WTC11 (cell line): Measurements from ENCODE around the gene SDHB. TPM values are rescaled to one million over a fixed set of nuclear protein-coding genes. Genes with fewer than 3 reads are reported as not detected.

Experiments
- ATAC-seq: fragments of 200-7000 bp; cut with Tn5 transposase; 2 replicates; pipeline ENCODE4 v1.10.0; 2021; ENCODE audit warnings: mild to moderate bottlenecking, moderate library complexity
- CTCF ChIA-PET: fragments of 300-600 bp; sonication (Branson Sonifier 250); formaldehyde crosslinking; loops from one replicate; lab custom pipeline; 2021; ENCODE audit warnings: antibody characterized with exemption; lab: Charles Lee
- POLR2A ChIA-PET: fragments of 350-600 bp; sonication (Branson Sonifier 250); formaldehyde crosslinking; loops from one replicate; lab custom pipeline; 2021; ENCODE audit warnings: antibody characterized with exemption; lab: Charles Lee
- DNase-seq: peaks from one replicate; pipeline ENCODE4 v3.0.0; 2021; ENCODE audit warnings: low spot score
- H3K27ac Mint-ChIP-seq: 2 replicates; pipeline ENCODE4 v1.8.0; 2021; ENCODE audit warnings: mixed read lengths
- H3K27me3 Mint-ChIP-seq: 2 replicates; pipeline ENCODE4 v1.8.0; 2021; ENCODE audit warnings: low read depth, mild to moderate bottlenecking, moderate library complexity, mixed read lengths
- H3K36me3 Mint-ChIP-seq: 2 replicates; pipeline ENCODE4 v1.8.0; 2021; ENCODE audit warnings: mixed read lengths
- H3K4me1 Mint-ChIP-seq: 2 replicates; pipeline ENCODE4 v1.8.0; 2022; ENCODE audit warnings: mixed read lengths
- H3K4me3 Mint-ChIP-seq: 2 replicates; pipeline ENCODE4 v1.8.0; 2021; ENCODE audit warnings: mild to moderate bottlenecking, moderate library complexity, mixed read lengths
- H3K9me3 Mint-ChIP-seq: 2 replicates; pipeline ENCODE4 v1.8.0; 2021; ENCODE audit warnings: mixed read lengths
- ATF1 ChIP-seq: sonication (generic); formaldehyde crosslinking; IDR thresholded peaks from 2 replicates; pipeline ENCODE4 v1.8.1; 2023; ENCODE audit warnings: mild to moderate bottlenecking, moderate library complexity, missing genetic modification reagents
- GRHL2 ChIP-seq: fragments of 250-450 bp; sonication (Bioruptor Pico); IDR thresholded peaks from 2 replicates; pipeline ENCODE4 v1.8.0; 2022; ENCODE audit warnings: mild to moderate bottlenecking, moderate library complexity; ENCODE audit not compliant: insufficient replicate concordance, severe bottlenecking
- IRF2 ChIP-seq: sonication (generic); formaldehyde crosslinking; IDR thresholded peaks from 2 replicates; pipeline ENCODE4 v1.8.0; 2022; ENCODE audit warnings: low read depth, missing genetic modification reagents, borderline replicate concordance
- KAT7 ChIP-seq: sonication (generic); formaldehyde crosslinking; IDR thresholded peaks from 2 replicates; pipeline ENCODE4 v1.8.1; 2023; ENCODE audit warnings: missing genetic modification reagents, mild to moderate bottlenecking, borderline replicate concordance
- MXD4 ChIP-seq: fragments of 250-450 bp; sonication (Bioruptor Pico); IDR thresholded peaks from 2 replicates; pipeline ENCODE4 v1.8.0; 2021; ENCODE audit warnings: mild to moderate bottlenecking, moderate library complexity, borderline replicate concordance
- NR3C1 ChIP-seq: sonication (generic); formaldehyde crosslinking; conservative IDR thresholded peaks from 2 replicates; pipeline ENCODE4 v1.8.1; 2023; ENCODE audit warnings: low read depth, mild to moderate bottlenecking, missing genetic modification reagents
- OVOL2 ChIP-seq: fragments of 250-450 bp; sonication (Bioruptor Pico); IDR thresholded peaks from 2 replicates; pipeline ENCODE4 v1.9.0; 2021; ENCODE audit warnings: mild to moderate bottlenecking, borderline replicate concordance
- SMAD4 ChIP-seq: sonication (generic); formaldehyde crosslinking; IDR thresholded peaks from 2 replicates; pipeline ENCODE4 v1.8.0; 2022; ENCODE audit warnings: mild to moderate bottlenecking, missing genetic modification reagents
- TP53 ChIP-seq: sonication (generic); formaldehyde crosslinking; IDR thresholded peaks from 2 replicates; pipeline ENCODE4 v1.8.1; 2023; ENCODE audit warnings: mild to moderate bottlenecking, missing genetic modification reagents
- total RNA-seq: library from RNA; stranded (reverse); gene quantifications from 3 replicates; pipeline ENCODE4 v1.2.3, GENCODE V29; 2021
- TF ChIP-seq, protein P1 (sequence below): fragments of 250-450 bp; sonication (Bioruptor Pico); IDR thresholded peaks from 2 replicates; pipeline ENCODE4 v1.9.0; 2021; ENCODE audit warnings: mild to moderate bottlenecking
- TF ChIP-seq, protein P2 (sequence below): sonication (generic); formaldehyde crosslinking; IDR thresholded peaks from 2 replicates; pipeline ENCODE4 v1.8.0; 2022; ENCODE audit warnings: mild to moderate bottlenecking, missing genetic modification reagents
- TF ChIP-seq, protein P3 (sequence below): sonication (generic); formaldehyde crosslinking; IDR thresholded peaks from 2 replicates; pipeline ENCODE4 v1.8.1; 2023; ENCODE audit warnings: mild to moderate bottlenecking, missing genetic modification reagents
- TF ChIP-seq, protein P4 (sequence below): sonication (generic); formaldehyde crosslinking; IDR thresholded peaks from 2 replicates; pipeline ENCODE4 v1.8.1; 2022; ENCODE audit warnings: missing genetic modification reagents, borderline replicate concordance
- TF ChIP-seq, protein P5 (sequence below): sonication (generic); formaldehyde crosslinking; IDR thresholded peaks from 2 replicates; pipeline ENCODE4 v1.8.1; 2023; ENCODE audit warnings: mild to moderate bottlenecking, missing genetic modification reagents
- TF ChIP-seq, protein P6 (sequence below): sonication (generic); formaldehyde crosslinking; IDR thresholded peaks from 2 replicates; pipeline ENCODE4 v1.8.0; 2022; ENCODE audit warnings: missing genetic modification reagents

Gene SDHB
- total RNA-seq, 1 experiment from 2014 or later: 89.5 TPM

DNA sequence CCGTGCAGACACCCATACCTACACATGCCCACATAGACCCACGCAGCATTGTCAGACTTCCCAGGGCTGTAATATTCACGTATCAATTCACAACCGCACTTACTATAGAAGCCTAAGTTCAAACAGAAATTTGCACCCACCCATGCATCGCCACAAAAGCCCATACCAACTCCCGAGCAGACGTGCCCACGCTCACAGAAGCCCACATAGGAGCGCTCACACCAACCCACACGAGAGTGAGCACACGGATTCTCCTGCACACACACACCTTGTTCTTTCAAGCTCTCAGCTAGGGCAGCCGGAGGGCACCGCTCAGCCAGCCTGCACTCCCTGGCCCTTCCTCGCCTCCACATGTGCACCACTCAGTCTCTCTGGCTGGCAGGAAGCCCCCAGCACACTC is 78.0 kb downstream of the SDHB start:
- Mint-ChIP-seq H3K4me3 (no peak overlapping the region), H3K27me3 (no peaks in the 10 kb centered on the region), H3K4me1 (peaks cover 38% of the 10 kb centered on the region), H3K27ac (peak overlapping the region; percentile 75), H3K36me3 (peaks cover 6% of the 10 kb centered on the region; the same call in 1 of the 2 replicates), H3K9me3 (no peaks in the 10 kb centered on the region)
- DNase-seq: no peak
- ChIA-PET POLR2A (no interaction called here), CTCF (interaction anchor here (0.9 to 2.4 kb wide), 2 partner anchors 11 to 15 kb away, joined by 3 to 20 read pairs; no protein-coding TSS in a partner anchor)
- no peak for ATAC-seq
- TF ChIP-seq, protein P1, sequence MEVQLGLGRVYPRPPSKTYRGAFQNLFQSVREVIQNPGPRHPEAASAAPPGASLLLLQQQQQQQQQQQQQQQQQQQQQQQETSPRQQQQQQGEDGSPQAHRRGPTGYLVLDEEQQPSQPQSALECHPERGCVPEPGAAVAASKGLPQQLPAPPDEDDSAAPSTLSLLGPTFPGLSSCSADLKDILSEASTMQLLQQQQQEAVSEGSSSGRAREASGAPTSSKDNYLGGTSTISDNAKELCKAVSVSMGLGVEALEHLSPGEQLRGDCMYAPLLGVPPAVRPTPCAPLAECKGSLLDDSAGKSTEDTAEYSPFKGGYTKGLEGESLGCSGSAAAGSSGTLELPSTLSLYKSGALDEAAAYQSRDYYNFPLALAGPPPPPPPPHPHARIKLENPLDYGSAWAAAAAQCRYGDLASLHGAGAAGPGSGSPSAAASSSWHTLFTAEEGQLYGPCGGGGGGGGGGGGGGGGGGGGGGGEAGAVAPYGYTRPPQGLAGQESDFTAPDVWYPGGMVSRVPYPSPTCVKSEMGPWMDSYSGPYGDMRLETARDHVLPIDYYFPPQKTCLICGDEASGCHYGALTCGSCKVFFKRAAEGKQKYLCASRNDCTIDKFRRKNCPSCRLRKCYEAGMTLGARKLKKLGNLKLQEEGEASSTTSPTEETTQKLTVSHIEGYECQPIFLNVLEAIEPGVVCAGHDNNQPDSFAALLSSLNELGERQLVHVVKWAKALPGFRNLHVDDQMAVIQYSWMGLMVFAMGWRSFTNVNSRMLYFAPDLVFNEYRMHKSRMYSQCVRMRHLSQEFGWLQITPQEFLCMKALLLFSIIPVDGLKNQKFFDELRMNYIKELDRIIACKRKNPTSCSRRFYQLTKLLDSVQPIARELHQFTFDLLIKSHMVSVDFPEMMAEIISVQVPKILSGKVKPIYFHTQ (CRISPR knock-in tag): no peak
- TF ChIP-seq TP53 (CRISPR knock-in tag): no peak
- TF ChIP-seq, protein P2, sequence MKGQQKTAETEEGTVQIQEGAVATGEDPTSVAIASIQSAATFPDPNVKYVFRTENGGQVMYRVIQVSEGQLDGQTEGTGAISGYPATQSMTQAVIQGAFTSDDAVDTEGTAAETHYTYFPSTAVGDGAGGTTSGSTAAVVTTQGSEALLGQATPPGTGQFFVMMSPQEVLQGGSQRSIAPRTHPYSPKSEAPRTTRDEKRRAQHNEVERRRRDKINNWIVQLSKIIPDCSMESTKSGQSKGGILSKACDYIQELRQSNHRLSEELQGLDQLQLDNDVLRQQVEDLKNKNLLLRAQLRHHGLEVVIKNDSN: no peak
- no peak for TF ChIP-seq IRF2
- TF ChIP-seq, protein P3, sequence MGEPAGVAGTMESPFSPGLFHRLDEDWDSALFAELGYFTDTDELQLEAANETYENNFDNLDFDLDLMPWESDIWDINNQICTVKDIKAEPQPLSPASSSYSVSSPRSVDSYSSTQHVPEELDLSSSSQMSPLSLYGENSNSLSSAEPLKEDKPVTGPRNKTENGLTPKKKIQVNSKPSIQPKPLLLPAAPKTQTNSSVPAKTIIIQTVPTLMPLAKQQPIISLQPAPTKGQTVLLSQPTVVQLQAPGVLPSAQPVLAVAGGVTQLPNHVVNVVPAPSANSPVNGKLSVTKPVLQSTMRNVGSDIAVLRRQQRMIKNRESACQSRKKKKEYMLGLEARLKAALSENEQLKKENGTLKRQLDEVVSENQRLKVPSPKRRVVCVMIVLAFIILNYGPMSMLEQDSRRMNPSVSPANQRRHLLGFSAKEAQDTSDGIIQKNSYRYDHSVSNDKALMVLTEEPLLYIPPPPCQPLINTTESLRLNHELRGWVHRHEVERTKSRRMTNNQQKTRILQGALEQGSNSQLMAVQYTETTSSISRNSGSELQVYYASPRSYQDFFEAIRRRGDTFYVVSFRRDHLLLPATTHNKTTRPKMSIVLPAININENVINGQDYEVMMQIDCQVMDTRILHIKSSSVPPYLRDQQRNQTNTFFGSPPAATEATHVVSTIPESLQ (CRISPR knock-in tag): no peak
- TF ChIP-seq, protein P4, sequence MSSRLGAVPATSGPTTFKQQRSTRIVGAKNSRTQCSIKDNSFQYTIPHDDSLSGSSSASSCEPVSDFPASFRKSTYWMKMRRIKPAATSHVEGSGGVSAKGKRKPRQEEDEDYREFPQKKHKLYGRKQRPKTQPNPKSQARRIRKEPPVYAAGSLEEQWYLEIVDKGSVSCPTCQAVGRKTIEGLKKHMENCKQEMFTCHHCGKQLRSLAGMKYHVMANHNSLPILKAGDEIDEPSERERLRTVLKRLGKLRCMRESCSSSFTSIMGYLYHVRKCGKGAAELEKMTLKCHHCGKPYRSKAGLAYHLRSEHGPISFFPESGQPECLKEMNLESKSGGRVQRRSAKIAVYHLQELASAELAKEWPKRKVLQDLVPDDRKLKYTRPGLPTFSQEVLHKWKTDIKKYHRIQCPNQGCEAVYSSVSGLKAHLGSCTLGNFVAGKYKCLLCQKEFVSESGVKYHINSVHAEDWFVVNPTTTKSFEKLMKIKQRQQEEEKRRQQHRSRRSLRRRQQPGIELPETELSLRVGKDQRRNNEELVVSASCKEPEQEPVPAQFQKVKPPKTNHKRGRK (CRISPR knock-in tag): no peak
- TF ChIP-seq KAT7 (CRISPR knock-in tag): no peak
- TF ChIP-seq, protein P5, sequence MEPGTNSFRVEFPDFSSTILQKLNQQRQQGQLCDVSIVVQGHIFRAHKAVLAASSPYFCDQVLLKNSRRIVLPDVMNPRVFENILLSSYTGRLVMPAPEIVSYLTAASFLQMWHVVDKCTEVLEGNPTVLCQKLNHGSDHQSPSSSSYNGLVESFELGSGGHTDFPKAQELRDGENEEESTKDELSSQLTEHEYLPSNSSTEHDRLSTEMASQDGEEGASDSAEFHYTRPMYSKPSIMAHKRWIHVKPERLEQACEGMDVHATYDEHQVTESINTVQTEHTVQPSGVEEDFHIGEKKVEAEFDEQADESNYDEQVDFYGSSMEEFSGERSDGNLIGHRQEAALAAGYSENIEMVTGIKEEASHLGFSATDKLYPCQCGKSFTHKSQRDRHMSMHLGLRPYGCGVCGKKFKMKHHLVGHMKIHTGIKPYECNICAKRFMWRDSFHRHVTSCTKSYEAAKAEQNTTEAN: no peak
- no peak for TF ChIP-seq ATF1 (CRISPR knock-in tag)
- no peak for TF ChIP-seq MXD4 (CRISPR knock-in tag)
- no peak for TF ChIP-seq SMAD4
- no peak for TF ChIP-seq OVOL2
- no peak for TF ChIP-seq GRHL2 (CRISPR knock-in tag)
- TF ChIP-seq, protein P6, sequence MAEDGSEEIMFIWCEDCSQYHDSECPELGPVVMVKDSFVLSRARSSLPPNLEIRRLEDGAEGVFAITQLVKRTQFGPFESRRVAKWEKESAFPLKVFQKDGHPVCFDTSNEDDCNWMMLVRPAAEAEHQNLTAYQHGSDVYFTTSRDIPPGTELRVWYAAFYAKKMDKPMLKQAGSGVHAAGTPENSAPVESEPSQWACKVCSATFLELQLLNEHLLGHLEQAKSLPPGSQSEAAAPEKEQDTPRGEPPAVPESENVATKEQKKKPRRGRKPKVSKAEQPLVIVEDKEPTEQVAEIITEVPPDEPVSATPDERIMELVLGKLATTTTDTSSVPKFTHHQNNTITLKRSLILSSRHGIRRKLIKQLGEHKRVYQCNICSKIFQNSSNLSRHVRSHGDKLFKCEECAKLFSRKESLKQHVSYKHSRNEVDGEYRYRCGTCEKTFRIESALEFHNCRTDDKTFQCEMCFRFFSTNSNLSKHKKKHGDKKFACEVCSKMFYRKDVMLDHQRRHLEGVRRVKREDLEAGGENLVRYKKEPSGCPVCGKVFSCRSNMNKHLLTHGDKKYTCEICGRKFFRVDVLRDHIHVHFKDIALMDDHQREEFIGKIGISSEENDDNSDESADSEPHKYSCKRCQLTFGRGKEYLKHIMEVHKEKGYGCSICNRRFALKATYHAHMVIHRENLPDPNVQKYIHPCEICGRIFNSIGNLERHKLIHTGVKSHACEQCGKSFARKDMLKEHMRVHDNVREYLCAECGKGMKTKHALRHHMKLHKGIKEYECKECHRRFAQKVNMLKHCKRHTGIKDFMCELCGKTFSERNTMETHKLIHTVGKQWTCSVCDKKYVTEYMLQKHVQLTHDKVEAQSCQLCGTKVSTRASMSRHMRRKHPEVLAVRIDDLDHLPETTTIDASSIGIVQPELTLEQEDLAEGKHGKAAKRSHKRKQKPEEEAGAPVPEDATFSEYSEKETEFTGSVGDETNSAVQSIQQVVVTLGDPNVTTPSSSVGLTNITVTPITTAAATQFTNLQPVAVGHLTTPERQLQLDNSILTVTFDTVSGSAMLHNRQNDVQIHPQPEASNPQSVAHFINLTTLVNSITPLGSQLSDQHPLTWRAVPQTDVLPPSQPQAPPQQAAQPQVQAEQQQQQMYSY (CRISPR knock-in tag): no peak
- TF ChIP-seq NR3C1: no peak
- TF ChIP-seq, all 79 proteins: peak for 0
